DOHH2 (cell line): ENCODE data around the gene PRDX3.
A peak's percentile ranks its signal among the peaks of the same experiment; 100 is the strongest.

Source experiments
- H3F3A ChIP-seq: fragments of 200-600 bp; sonication (generic), shearing (Covaris generic); 2 replicates; pipeline ENCODE4 v1.6.0; 2016; ENCODE audit warnings: antibody characterized with exemption, mild to moderate bottlenecking; ENCODE audit not compliant: control insufficient read depth, insufficient read depth
- H3K27ac ChIP-seq: fragments of 200-600 bp; sonication (generic); 2 replicates; pipeline ENCODE4 v1.5.1; 2014; ENCODE audit warnings: low read depth, mild to moderate bottlenecking, low read length, moderate library complexity
- H3K27me3 ChIP-seq: fragments of 200-600 bp; sonication (generic); 2 replicates; pipeline ENCODE4 v1.6.1; 2014; ENCODE audit warnings: mild to moderate bottlenecking, low read length, mixed read lengths; ENCODE audit not compliant: control insufficient read depth
- H3K36me3 ChIP-seq: fragments of 200-600 bp; sonication (generic); 2 replicates; pipeline ENCODE4 v1.6.1; 2014; ENCODE audit warnings: mild to moderate bottlenecking, low read length, moderate library complexity, mixed read lengths; ENCODE audit not compliant: control insufficient read depth
- H3K4me1 ChIP-seq: fragments of 200-600 bp; sonication (generic); 2 replicates; pipeline ENCODE4 v1.6.1; 2014; ENCODE audit warnings: mild to moderate bottlenecking, low read length, mixed read lengths; ENCODE audit not compliant: control insufficient read depth
- H3K4me2 ChIP-seq: fragments of 200-600 bp; sonication (generic); 2 replicates; pipeline ENCODE4 v1.6.0; 2014; ENCODE audit warnings: mild to moderate bottlenecking, low read length, moderate library complexity
- H3K4me3 ChIP-seq: fragments of 200-600 bp; sonication (generic); 2 replicates; pipeline ENCODE4 v1.5.1; 2014; ENCODE audit warnings: mild to moderate bottlenecking, low read length, mixed read lengths
- H3K79me2 ChIP-seq: fragments of 200-600 bp; sonication (generic); 2 replicates; pipeline ENCODE4 v1.6.1; 2014; ENCODE audit warnings: mild to moderate bottlenecking, low read length, mixed read lengths; ENCODE audit not compliant: control insufficient read depth
- H3K9me2 ChIP-seq: fragments of 200-600 bp; sonication (generic); replicated peaks from 2 replicates; pipeline ENCODE4 v1.6.1; 2014; ENCODE audit warnings: mild to moderate bottlenecking, low read length, mixed read lengths; ENCODE audit not compliant: control insufficient read depth
- H3K9me3 ChIP-seq: fragments of 200-600 bp; sonication (generic); 2 replicates; pipeline ENCODE4 v1.6.1; 2014; ENCODE audit warnings: antibody characterized with exemption, low read length, mixed read lengths; ENCODE audit not compliant: control insufficient read depth, insufficient read depth
- H4K20me1 ChIP-seq: fragments of 200-600 bp; sonication (generic); 2 replicates; pipeline ENCODE4 v1.6.0; 2014; ENCODE audit warnings: low read depth, mild to moderate bottlenecking, antibody characterized with exemption, low read length, moderate library complexity; ENCODE audit not compliant: control insufficient read depth, insufficient read depth
- CTCF ChIP-seq: fragments of 200-600 bp; sonication (generic); IDR thresholded peaks from one replicate; pipeline ENCODE4 v1.5.1; 2014; ENCODE audit warnings: antibody characterized with exemption, mild to moderate bottlenecking, low read depth, low read length; ENCODE audit not compliant: poor library complexity, severe bottlenecking
- EZH2phosphoT487 ChIP-seq: fragments of 200-600 bp; sonication (generic); IDR thresholded peaks from 2 replicates; pipeline ENCODE4 v1.6.1; 2017; ENCODE audit warnings: borderline replicate concordance, mild to moderate bottlenecking, antibody characterized with exemption, low read length, moderate library complexity, mixed read lengths

The PRDX3 gene

GRCh38 chr10:119209736-119210355, 31.2 kb upstream of the PRDX3 start:
- Histone ChIP-seq H3K27ac (no peak overlapping the region), H4K20me1 (peaks cover 4% of the 10 kb centered on the region; the same call in 1 of the 2 replicates), H3K27me3 (peaks cover 6% of the 10 kb centered on the region; the same call in 1 of the 2 replicates), H3K36me3 (no peaks in the 10 kb centered on the region), H3F3A (peaks cover 10% of the 10 kb centered on the region), H3K4me1 (peaks cover 36% of the 10 kb centered on the region), H3K4me2 (peak overlapping the region; percentile 91), H3K4me3 (peak overlapping the region; percentile 93), H3K9me2 (no peaks in the 10 kb centered on the region), H3K9me3 (no peaks in the 10 kb centered on the region), H3K79me2 (no peaks in the 10 kb centered on the region; the same call in 1 of the 2 replicates)
- TF ChIP-seq CTCF (no peak), EZH2phosphoT487 (no peak)

GRCh38 chr10:119209035-119209735, 30.6 kb upstream of the PRDX3 start:
- peak overlapping the region; percentile 15; the same call in 1 of the 2 replicates for H3K27ac ChIP-seq
- no peaks in the 10 kb centered on the region for H3K9me2 ChIP-seq
- peaks cover 4% of the 10 kb centered on the region; the same call in 1 of the 2 replicates for H4K20me1 ChIP-seq
- H3K9me3 ChIP-seq, result no peaks in the 10 kb centered on the region
- peaks cover 36% of the 10 kb centered on the region for H3K4me1 ChIP-seq
- H3K4me3 ChIP-seq, result peak overlapping the region; percentile 93
- H3K36me3 ChIP-seq, result no peaks in the 10 kb centered on the region
- H3K27me3 ChIP-seq, result peaks cover 6% of the 10 kb centered on the region; the same call in 1 of the 2 replicates
- TF ChIP-seq CTCF (peak; percentile 91), EZH2phosphoT487 (no peak)
- peaks cover 13% of the 10 kb centered on the region for H3F3A ChIP-seq
- peak overlapping the region; percentile 91 for H3K4me2 ChIP-seq
- no peaks in the 10 kb centered on the region; the same call in 1 of the 2 replicates for H3K79me2 ChIP-seq

- Histone ChIP-seq H3K4me2 (peak overlapping the region; percentile 91), H3F3A (peaks cover 13% of the 10 kb centered on the region), H3K27me3 (peaks cover 6% of the 10 kb centered on the region; the same call in 1 of the 2 replicates), H3K4me1 (peaks cover 34% of the 10 kb centered on the region), H4K20me1 (peaks cover 4% of the 10 kb centered on the region; the same call in 1 of the 2 replicates), H3K79me2 (no peaks in the 10 kb centered on the region; the same call in 1 of the 2 replicates), H3K9me3 (no peaks in the 10 kb centered on the region), H3K9me2 (no peaks in the 10 kb centered on the region), H3K4me3 (peak overlapping the region; percentile 93), H3K36me3 (no peaks in the 10 kb centered on the region), H3K27ac (peak overlapping the region; percentile 15; the same call in 1 of the 2 replicates)
- TF ChIP-seq CTCF (no peak), EZH2phosphoT487 (no peak)
These were observed 29.9 kb upstream of the PRDX3 start for GRCh38 chr10:119208553-119208940.
